ENCODE measurements around the gene MAP4K3. TPM values are rescaled to one million over a fixed set of nuclear protein-coding genes. Genes with fewer than 3 reads are reported as not detected.

Gene MAP4K3
- total and polyA plus RNA-seq, 2 donors (not counting 1 experiment from before 2014, with no cell fraction given) = 1.3 to 28.3 TPM

- ChIA-PET CTCF (no interaction called here), POLR2A (no interaction called here)
- intact Hi-C loops (cut with micrococcal nuclease) = no loop called here
- Histone ChIP-seq H3K27me3 (replicated peaks in 1 of 4; ENCODE audit: control extremely low read depth in 1 of 4, control insufficient read depth in 3 of 4, insufficient read depth in 4 of 4, low read length in 3 of 4) (no peaks in the 10 kb centered on the region), H3K79me2 (ENCODE audit: control insufficient read depth, insufficient read depth, low read length) (peaks cover 11% of the 10 kb centered on the region), H3K4me3 (ENCODE audit: control extremely low read depth in 1 of 5, extremely low read depth in 1 of 5, insufficient read depth in 1 of 5, low read depth in 2 of 5, low read length in 4 of 5) (no peak overlapping the region), H2AFZ (ENCODE audit: insufficient read depth, low read depth, low read length, poor library complexity, severe bottlenecking) (no peak overlapping the region), H3K27ac (ENCODE audit: low read length in 2 of 2) (no peak overlapping the region), H3K36me3 (replicated peaks in 1 of 2; ENCODE audit: control extremely low read depth in 1 of 2, control insufficient read depth in 1 of 2, extremely low read depth in 1 of 2, insufficient read depth in 2 of 2, low read length in 1 of 2) (no peaks in the 10 kb centered on the region), H3K9me3 (ENCODE audit: control extremely low read depth in 1 of 3, control insufficient read depth in 2 of 3, insufficient read depth in 1 of 3, low read length in 2 of 3) (no peaks in the 10 kb centered on the region), H3K9ac (ENCODE audit: low read length) (no peak overlapping the region), H3K4me1 (ENCODE audit: control insufficient read depth in 2 of 2, insufficient read depth in 2 of 2, low read length in 2 of 2) (no peaks in the 10 kb centered on the region), H3K4me2 (replicated peaks; ENCODE audit: low read depth, low read length, poor library complexity, severe bottlenecking) (no peak overlapping the region), H4K20me1 (ENCODE audit: control insufficient read depth, insufficient read depth, low read length, poor library complexity, severe bottlenecking) (no peaks in the 10 kb centered on the region)
- Mint-ChIP-seq H3K9me3 (ENCODE audit: insufficient read depth) (no peaks in the 10 kb centered on the region), H3K4me1 (no peaks in the 10 kb centered on the region), H3K4me3 (no peak overlapping the region), H3K27me3 (no peaks in the 10 kb centered on the region), H3K27ac (no peak overlapping the region)
- WGBS (ENCODE audit: insufficient coverage) = 75% methylated on average over 2 of the region's 2 CpGs
- no peak for DNase-seq
- TF ChIP-seq, protein P1, sequence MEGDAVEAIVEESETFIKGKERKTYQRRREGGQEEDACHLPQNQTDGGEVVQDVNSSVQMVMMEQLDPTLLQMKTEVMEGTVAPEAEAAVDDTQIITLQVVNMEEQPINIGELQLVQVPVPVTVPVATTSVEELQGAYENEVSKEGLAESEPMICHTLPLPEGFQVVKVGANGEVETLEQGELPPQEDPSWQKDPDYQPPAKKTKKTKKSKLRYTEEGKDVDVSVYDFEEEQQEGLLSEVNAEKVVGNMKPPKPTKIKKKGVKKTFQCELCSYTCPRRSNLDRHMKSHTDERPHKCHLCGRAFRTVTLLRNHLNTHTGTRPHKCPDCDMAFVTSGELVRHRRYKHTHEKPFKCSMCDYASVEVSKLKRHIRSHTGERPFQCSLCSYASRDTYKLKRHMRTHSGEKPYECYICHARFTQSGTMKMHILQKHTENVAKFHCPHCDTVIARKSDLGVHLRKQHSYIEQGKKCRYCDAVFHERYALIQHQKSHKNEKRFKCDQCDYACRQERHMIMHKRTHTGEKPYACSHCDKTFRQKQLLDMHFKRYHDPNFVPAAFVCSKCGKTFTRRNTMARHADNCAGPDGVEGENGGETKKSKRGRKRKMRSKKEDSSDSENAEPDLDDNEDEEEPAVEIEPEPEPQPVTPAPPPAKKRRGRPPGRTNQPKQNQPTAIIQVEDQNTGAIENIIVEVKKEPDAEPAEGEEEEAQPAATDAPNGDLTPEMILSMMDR (IDR thresholded peaks at IDR 0.05) = no peak
- TF ChIP-seq EZH2 (IDR thresholded peaks at IDR 0.05; ENCODE audit: borderline replicate concordance, insufficient read depth, low read depth, low read length, poor library complexity, severe bottlenecking) = no peak
- no peak for ATAC-seq (ENCODE audit: low read depth)
Observed at GRCh38 chr2:39392672-39393071, 44.4 kb downstream of the MAP4K3 start.

DNA sequence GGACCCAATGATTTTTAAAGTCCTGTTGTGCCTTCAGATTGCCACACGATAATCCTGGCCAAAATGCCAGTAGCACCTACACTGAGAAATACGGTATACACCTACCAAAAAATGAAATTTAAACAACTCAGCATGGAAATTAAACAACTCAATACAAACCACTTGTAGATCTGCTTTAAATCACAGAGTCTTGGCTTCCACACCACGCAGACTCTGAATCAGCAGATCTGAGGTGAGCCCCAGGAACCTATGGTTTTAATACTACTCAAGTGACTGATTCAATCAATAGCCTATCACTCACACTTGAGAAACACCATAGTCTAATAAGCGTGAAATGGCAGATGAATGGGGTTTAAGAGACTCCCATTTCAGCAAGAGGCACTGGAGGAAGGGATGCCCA lies 46.9 kb downstream of the MAP4K3 start:
- Histone ChIP-seq H2AFZ (ENCODE audit: insufficient read depth, low read depth, low read length, poor library complexity, severe bottlenecking) (no peak overlapping the region), H3K79me2 (ENCODE audit: control insufficient read depth, insufficient read depth, low read length) (peaks cover 13% of the 10 kb centered on the region), H3K4me2 (replicated peaks; ENCODE audit: low read depth, low read length, poor library complexity, severe bottlenecking) (no peak overlapping the region), H3K27ac (ENCODE audit: low read length in 2 of 2) (no peak overlapping the region), H3K9ac (ENCODE audit: low read length) (no peak overlapping the region), H3K27me3 (replicated peaks in 1 of 4; ENCODE audit: control extremely low read depth in 1 of 4, control insufficient read depth in 3 of 4, insufficient read depth in 4 of 4, low read length in 3 of 4) (no peaks in the 10 kb centered on the region), H3K36me3 (replicated peaks in 1 of 2; ENCODE audit: control extremely low read depth in 1 of 2, control insufficient read depth in 1 of 2, extremely low read depth in 1 of 2, insufficient read depth in 2 of 2, low read length in 1 of 2) (no peaks in the 10 kb centered on the region), H3K4me3 (ENCODE audit: control extremely low read depth in 1 of 5, extremely low read depth in 1 of 5, insufficient read depth in 1 of 5, low read depth in 2 of 5, low read length in 4 of 5) (no peak overlapping the region), H4K20me1 (ENCODE audit: control insufficient read depth, insufficient read depth, low read length, poor library complexity, severe bottlenecking) (no peaks in the 10 kb centered on the region), H3K9me3 (ENCODE audit: control extremely low read depth in 1 of 3, control insufficient read depth in 2 of 3, insufficient read depth in 1 of 3, low read length in 2 of 3) (peaks cover 0 to 4% (median 2%) of the 10 kb centered on the region in 3 donors), H3K4me1 (ENCODE audit: control insufficient read depth in 2 of 2, insufficient read depth in 2 of 2, low read length in 2 of 2) (no peaks in the 10 kb centered on the region)
- no peaks in the 10 kb centered on the region for H3K27me3 Mint-ChIP-seq
- no peak overlapping the region for H3K4me3 Mint-ChIP-seq
- no peak for DNase-seq
- TF ChIP-seq EZH2 (IDR thresholded peaks at IDR 0.05; ENCODE audit: borderline replicate concordance, insufficient read depth, low read depth, low read length, poor library complexity, severe bottlenecking) = no peak
- TF ChIP-seq, protein P1 (IDR thresholded peaks at IDR 0.05) = no peak
- H3K4me1 Mint-ChIP-seq = no peaks in the 10 kb centered on the region
- intact Hi-C loops (cut with micrococcal nuclease) = no loop called here
- CTCF ChIA-PET = no interaction called here
- no peaks in the 10 kb centered on the region for H3K9me3 Mint-ChIP-seq (ENCODE audit: insufficient read depth)
- no peak for ATAC-seq (ENCODE audit: low read depth)
- POLR2A ChIA-PET = no interaction called here
- WGBS (ENCODE audit: insufficient coverage) = 100% methylated on average over 3 of the region's 4 CpGs
- H3K27ac Mint-ChIP-seq = no peak overlapping the region

Measured in B cell (primary cell).